Memory B cell (primary cell): Measurements from ENCODE around the gene PTPRU.
"Not testable (repeated sequence)": the region's sequence is repeated elsewhere in the genome, so short reads cannot be mapped to it uniquely, and the experiment has no call there.

Experiments
- ATAC-seq: fragments of 150-1000 bp; cut with Tn5 transposase; 2 replicates; pipeline ENCODE4 v1.10.0; 2021; ENCODE audit warnings: low read depth, mild to moderate bottlenecking, moderate library complexity
- DNase-seq, 2 donors: peaks; one replicate each; pipeline ENCODE4 v3.0.0; 2022; ENCODE audit warnings: low spot score in 2 of 2
- H3K27ac Mint-ChIP-seq: one replicate; pipeline ENCODE4 v1.8.0; 2022; ENCODE audit warnings: mild to moderate bottlenecking, moderate library complexity, mixed read lengths
- H3K27me3 Mint-ChIP-seq: one replicate; pipeline ENCODE4 v1.8.0; 2022; ENCODE audit warnings: mixed read lengths
- H3K36me3 Mint-ChIP-seq: one replicate; pipeline ENCODE4 v1.8.0; 2022; ENCODE audit warnings: mild to moderate bottlenecking, mixed read lengths
- H3K4me1 Mint-ChIP-seq: one replicate; pipeline ENCODE4 v1.8.0; 2022; ENCODE audit warnings: mixed read lengths
- H3K4me3 Mint-ChIP-seq: one replicate; pipeline ENCODE4 v1.8.0; 2022; ENCODE audit warnings: mild to moderate bottlenecking, moderate library complexity, mixed read lengths
- H3K9me3 Mint-ChIP-seq: one replicate; pipeline ENCODE4 v1.8.0; 2022; ENCODE audit warnings: mixed read lengths

The PTPRU gene

GRCh38 chr1:29209173-29209572, 27.1 kb upstream of the PTPRU start:
- peaks cover 15% of the 10 kb centered on the region for H3K36me3 Mint-ChIP-seq
- no peaks in the 10 kb centered on the region for H3K27me3 Mint-ChIP-seq
- peaks cover 12% of the 10 kb centered on the region for H3K4me1 Mint-ChIP-seq
- DNase-seq: no peak
- no peaks in the 10 kb centered on the region for H3K9me3 Mint-ChIP-seq
- ATAC-seq: no peak
- no peak overlapping the region for H3K27ac Mint-ChIP-seq
- no peak overlapping the region for H3K4me3 Mint-ChIP-seq

- H3K36me3 Mint-ChIP-seq: peaks cover 17% of the 10 kb centered on the region
- DNase-seq: no peak
- H3K4me3 Mint-ChIP-seq: no peak overlapping the region
- peaks cover 12% of the 10 kb centered on the region for H3K4me1 Mint-ChIP-seq
- H3K27ac Mint-ChIP-seq: peak overlapping the region; percentile 45
- no peaks in the 10 kb centered on the region for H3K9me3 Mint-ChIP-seq
- ATAC-seq: peak; percentile 90
- no peaks in the 10 kb centered on the region for H3K27me3 Mint-ChIP-seq
Observed at GRCh38 chr1:29210278-29211085, 25.8 kb upstream of the PTPRU start.

GRCh38 chr1:29211086-29212030, 25.0 kb upstream of the PTPRU start:
- peak overlapping the region; percentile 45 for H3K27ac Mint-ChIP-seq
- H3K4me3 Mint-ChIP-seq: peak overlapping the region; percentile 27
- H3K9me3 Mint-ChIP-seq: no peaks in the 10 kb centered on the region
- ATAC-seq (peak; percentile 52), DNase-seq (no peak)
- peaks cover 14% of the 10 kb centered on the region for H3K36me3 Mint-ChIP-seq
- peaks cover 12% of the 10 kb centered on the region for H3K4me1 Mint-ChIP-seq
- no peaks in the 10 kb centered on the region for H3K27me3 Mint-ChIP-seq

GRCh38 chr1:29213055-29213454, 23.3 kb upstream of the PTPRU start:
- Mint-ChIP-seq H3K4me3 (no peak overlapping the region), H3K9me3 (no peaks in the 10 kb centered on the region), H3K27ac (no peak overlapping the region), H3K4me1 (peaks cover 12% of the 10 kb centered on the region), H3K36me3 (peaks cover 13% of the 10 kb centered on the region), H3K27me3 (no peaks in the 10 kb centered on the region)
- DNase-seq: no peak
- no peak for ATAC-seq

GRCh38 chr1:29217633-29218032, 18.7 kb upstream of the PTPRU start:
- DNase-seq: no peak
- Mint-ChIP-seq H3K36me3 (peaks cover 15% of the 10 kb centered on the region), H3K27me3 (no peaks in the 10 kb centered on the region), H3K4me1 (peaks cover 3% of the 10 kb centered on the region), H3K4me3 (no peak overlapping the region), H3K27ac (no peak overlapping the region), H3K9me3 (no peaks in the 10 kb centered on the region)
- ATAC-seq: no peak

GRCh38 chr1:29218223-29218622, 18.1 kb upstream of the PTPRU start:
- no peak for DNase-seq
- Mint-ChIP-seq H3K27me3 (no peaks in the 10 kb centered on the region), H3K27ac (no peak overlapping the region)

GRCh38 chr1:29221296-29221695, 15.0 kb upstream of the PTPRU start:
- H3K4me3 Mint-ChIP-seq: no peak overlapping the region
- no peaks in the 10 kb centered on the region for H3K27me3 Mint-ChIP-seq
- H3K9me3 Mint-ChIP-seq: no peaks in the 10 kb centered on the region
- DNase-seq (no peak), ATAC-seq (no peak)
- peaks cover 2% of the 10 kb centered on the region for H3K4me1 Mint-ChIP-seq
- H3K27ac Mint-ChIP-seq: no peak overlapping the region
- peaks cover 9% of the 10 kb centered on the region for H3K36me3 Mint-ChIP-seq

More at GRCh38 chr1:29218223-29218622, 18.1 kb upstream of the PTPRU start:
- Mint-ChIP-seq H3K4me3 (no peak overlapping the region), H3K4me1 (no peaks in the 10 kb centered on the region), H3K9me3 (no peaks in the 10 kb centered on the region), H3K36me3 (peaks cover 12% of the 10 kb centered on the region)
- ATAC-seq: no peak

GRCh38 chr1:29222260-29222659, 14.1 kb upstream of the PTPRU start:
- H3K27ac Mint-ChIP-seq, H3K4me3 Mint-ChIP-seq, H3K36me3 Mint-ChIP-seq, ATAC-seq, H3K4me1 Mint-ChIP-seq, H3K9me3 Mint-ChIP-seq, H3K27me3 Mint-ChIP-seq, DNase-seq: not testable (repeated sequence)

GRCh38 chr1:29222686-29223085, 13.6 kb upstream of the PTPRU start:
- no peak overlapping the region for H3K27ac Mint-ChIP-seq
- H3K27me3 Mint-ChIP-seq: no peaks in the 10 kb centered on the region
- H3K4me1 Mint-ChIP-seq: peaks cover 2% of the 10 kb centered on the region
- H3K4me3 Mint-ChIP-seq: no peak overlapping the region
- ATAC-seq (no peak), DNase-seq (no peak)
- no peaks in the 10 kb centered on the region for H3K9me3 Mint-ChIP-seq
- H3K36me3 Mint-ChIP-seq: peaks cover 9% of the 10 kb centered on the region

- no peak overlapping the region for H3K27ac Mint-ChIP-seq
- no peak overlapping the region for H3K4me3 Mint-ChIP-seq
- H3K27me3 Mint-ChIP-seq: no peaks in the 10 kb centered on the region
Observed at GRCh38 chr1:29223521-29223920, 12.8 kb upstream of the PTPRU start.

GRCh38 chr1:29224356-29224837, 11.9 kb upstream of the PTPRU start:
- peaks cover 8% of the 10 kb centered on the region for H3K36me3 Mint-ChIP-seq
- peaks cover 2% of the 10 kb centered on the region for H3K4me1 Mint-ChIP-seq
- H3K27ac Mint-ChIP-seq: no peak overlapping the region
- H3K27me3 Mint-ChIP-seq: no peaks in the 10 kb centered on the region
- H3K4me3 Mint-ChIP-seq: no peak overlapping the region
- DNase-seq (no peak), ATAC-seq (no peak)
- no peaks in the 10 kb centered on the region for H3K9me3 Mint-ChIP-seq

More at GRCh38 chr1:29223521-29223920, 12.8 kb upstream of the PTPRU start:
- no peak for DNase-seq
- H3K36me3 Mint-ChIP-seq: peaks cover 9% of the 10 kb centered on the region
- H3K4me1 Mint-ChIP-seq: peaks cover 2% of the 10 kb centered on the region
- no peak for ATAC-seq
- no peaks in the 10 kb centered on the region for H3K9me3 Mint-ChIP-seq

GRCh38 chr1:29225361-29225760, 11.0 kb upstream of the PTPRU start:
- Mint-ChIP-seq H3K27me3 (no peaks in the 10 kb centered on the region), H3K9me3 (no peaks in the 10 kb centered on the region), H3K4me3 (no peak overlapping the region), H3K36me3 (peaks cover 5% of the 10 kb centered on the region), H3K4me1 (peaks cover 8% of the 10 kb centered on the region), H3K27ac (no peak overlapping the region)
- ATAC-seq (no peak), DNase-seq (no peak)

GRCh38 chr1:29227511-29227910, 8.8 kb upstream of the PTPRU start:
- H3K36me3 Mint-ChIP-seq: no peaks in the 10 kb centered on the region
- DNase-seq (no peak), ATAC-seq (no peak)
- no peak overlapping the region for H3K27ac Mint-ChIP-seq
- no peaks in the 10 kb centered on the region for H3K9me3 Mint-ChIP-seq
- H3K27me3 Mint-ChIP-seq: no peaks in the 10 kb centered on the region
- H3K4me3 Mint-ChIP-seq: no peak overlapping the region
- H3K4me1 Mint-ChIP-seq: peaks cover 16% of the 10 kb centered on the region

GRCh38 chr1:29230204-29230552, 6.1 kb upstream of the PTPRU start:
- H3K27ac Mint-ChIP-seq: peak overlapping the region; percentile 90
- no peaks in the 10 kb centered on the region for H3K9me3 Mint-ChIP-seq
- no peak for DNase-seq
- H3K4me3 Mint-ChIP-seq: peak overlapping the region; percentile 94
- peaks cover 15% of the 10 kb centered on the region for H3K4me1 Mint-ChIP-seq
- no peak for ATAC-seq
- no peaks in the 10 kb centered on the region for H3K36me3 Mint-ChIP-seq
- peaks cover 12% of the 10 kb centered on the region for H3K27me3 Mint-ChIP-seq
